GM21423 (cell line): ENCODE results near the gene KRTDAP.

ENCODE experiments used
- ATAC-seq: cut with Tn5 transposase; IDR thresholded peaks from one replicate; pipeline ENCODE4 v1.9.1; 2021; ENCODE audit warnings: mild to moderate bottlenecking, moderate library complexity; ENCODE audit not compliant: unreplicated experiment

The KRTDAP gene

GRCh38 chr19:35513628-35514281 lies 23.5 kb upstream of the KRTDAP start, which contains the start of gene DMKN:
DMKN (minus strand) TSS chr19:35513649; CDS start chr19:35513475, 174 bp downstream.
- no peak for ATAC-seq

- no peak for ATAC-seq
These were observed 22.8 kb upstream of the KRTDAP start for GRCh38 chr19:35512831-35513627.

GRCh38 chr19:35511337-35511736 lies 21.1 kb upstream of the KRTDAP start:
- no peak for ATAC-seq

- no peak for ATAC-seq
These were observed 20.3 kb upstream of the KRTDAP start for GRCh38 chr19:35510626-35510964.

GRCh38 chr19:35509861-35510625 lies 19.8 kb upstream of the KRTDAP start:
- no peak for ATAC-seq

- no peak for ATAC-seq
These were observed 18.9 kb upstream of the KRTDAP start for GRCh38 chr19:35509018-35509652.

GRCh38 chr19:35508129-35508528 lies 17.9 kb upstream of the KRTDAP start:
- no peak for ATAC-seq

- no peak for ATAC-seq
These were observed 17.3 kb upstream of the KRTDAP start for GRCh38 chr19:35507561-35507960.

GRCh38 chr19:35506011-35506410 lies 15.7 kb upstream of the KRTDAP start:
- ATAC-seq: no peak

- ATAC-seq: no peak
These were observed 12.5 kb upstream of the KRTDAP start for GRCh38 chr19:35502751-35503150.

GRCh38 chr19:35501684-35502083 lies 11.4 kb upstream of the KRTDAP start:
- ATAC-seq: no peak

- ATAC-seq: no peak
These were observed 10.3 kb upstream of the KRTDAP start for GRCh38 chr19:35500611-35501010.

GRCh38 chr19:35498984-35499527 lies 8.8 kb upstream of the KRTDAP start:
- ATAC-seq: no peak

- ATAC-seq: no peak
These were observed 8.0 kb upstream of the KRTDAP start for GRCh38 chr19:35498220-35498619.

- no peak for ATAC-seq
These were observed 7.1 kb upstream of the KRTDAP start for GRCh38 chr19:35497406-35497805.

- ATAC-seq: no peak
These were observed 5.1 kb upstream of the KRTDAP start for GRCh38 chr19:35495107-35496064.

- no peak for ATAC-seq
These were observed 3.7 kb upstream of the KRTDAP start for GRCh38 chr19:35493971-35494370.

GRCh38 chr19:35491836-35492360 lies 1.6 kb upstream of the KRTDAP start:
- no peak for ATAC-seq

GRCh38 chr19:35488677-35489076 lies 1.6 kb downstream of the KRTDAP start:
- ATAC-seq: no peak
